WTC11 (cell line): ENCODE measurements around the gene TTC33.

Experiments used
- ATF2 ChIP-seq: sonication (generic); formaldehyde crosslinking; IDR thresholded peaks from 2 replicates; pipeline ENCODE4 v1.8.1; 2022; ENCODE audit warnings: low read depth, missing genetic modification reagents, borderline replicate concordance
- CBFB ChIP-seq: sonication (generic); formaldehyde crosslinking; IDR thresholded peaks from 2 replicates; pipeline ENCODE4 v1.8.1; 2022; ENCODE audit warnings: mild to moderate bottlenecking, low read depth, missing genetic modification reagents
- CTCF ChIP-seq: fragments of 200-600 bp; IDR thresholded peaks from 2 replicates; pipeline ENCODE4 v1.8.0; 2022; ENCODE audit warnings: antibody characterized with exemption
- RELA ChIP-seq: sonication (generic); formaldehyde crosslinking; IDR thresholded peaks from 2 replicates; pipeline ENCODE4 v1.8.1; 2022; ENCODE audit warnings: missing genetic modification reagents, mild to moderate bottlenecking, borderline replicate concordance
- TEAD4 ChIP-seq: sonication (generic); formaldehyde crosslinking; IDR thresholded peaks from 2 replicates; pipeline ENCODE4 v1.8.0; 2022; ENCODE audit warnings: mild to moderate bottlenecking, missing genetic modification reagents
- TP53 ChIP-seq: sonication (generic); formaldehyde crosslinking; IDR thresholded peaks from 2 replicates; pipeline ENCODE4 v1.8.1; 2023; ENCODE audit warnings: mild to moderate bottlenecking, missing genetic modification reagents

- no peak for TF ChIP-seq ATF2 (CRISPR knock-in tag)
- TF ChIP-seq RELA (CRISPR knock-in tag) = no peak
- TF ChIP-seq CTCF = no peak
- TF ChIP-seq TP53 (CRISPR knock-in tag) = no peak
- TF ChIP-seq CBFB (CRISPR knock-in tag) = no peak
- no peak for TF ChIP-seq TEAD4
Measured at GRCh38 chr5:40540301-40540700, 215.5 kb downstream of the TTC33 start.
